ENCODE data around the gene CFAP91. TPM values are rescaled to one million over a fixed set of nuclear protein-coding genes. Genes with fewer than 3 reads are reported as not detected.
A peak's percentile ranks its signal among the peaks of the same experiment; 100 is the strongest.
"Not testable (repeated sequence)": the region's sequence is repeated elsewhere in the genome, so short reads cannot be mapped to it uniquely, and the experiment has no call there.

The CFAP91 gene
- polyA plus RNA-seq, 4 donors: 5.1 to 33.5 (median 25.6) TPM

DNA sequence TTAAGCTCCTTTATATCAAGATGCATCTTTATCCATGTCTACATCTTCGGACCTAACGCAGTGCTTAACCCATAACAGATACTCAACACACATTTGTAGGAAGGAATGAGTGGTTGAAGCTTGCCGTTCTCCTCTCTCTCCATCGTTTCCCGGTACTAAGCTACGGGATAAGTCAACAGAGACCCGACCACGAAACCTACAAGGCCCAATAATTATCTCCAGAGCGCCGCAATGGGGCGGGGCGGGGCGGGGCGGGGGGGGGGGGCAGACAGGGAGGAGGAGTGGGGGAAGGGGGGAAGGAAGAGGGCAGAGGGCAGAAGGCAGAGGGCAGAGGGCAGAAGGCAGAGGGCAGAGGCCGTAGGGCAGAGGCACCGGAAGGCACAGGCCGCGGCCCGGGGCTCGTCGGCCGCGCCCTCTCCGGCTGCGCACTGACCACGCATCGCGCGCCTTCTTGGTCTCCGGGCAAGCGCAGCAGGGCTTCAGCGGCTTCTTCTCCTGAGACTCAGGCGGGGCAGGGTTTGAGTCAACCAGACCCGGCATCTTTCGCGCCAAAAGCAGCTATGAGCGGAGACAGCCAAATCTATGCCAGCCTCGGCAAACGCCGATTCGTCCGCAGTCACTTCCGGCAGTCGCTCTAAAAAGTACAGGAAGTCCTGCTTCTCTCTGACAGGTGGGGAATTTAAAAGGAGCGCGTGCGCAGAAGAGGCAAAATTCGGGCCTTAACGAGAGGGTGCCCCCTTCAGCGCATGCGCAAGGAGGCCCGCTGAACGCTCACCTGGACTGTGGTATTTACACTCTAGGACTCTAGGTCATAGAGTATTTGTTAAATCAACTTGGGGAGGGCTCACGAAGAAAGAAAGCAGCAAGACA lies 25.8 kb upstream of the CFAP91 start, which contains the start of gene COX17:
Gene COX17 (minus strand): TSS at position 636 of the 870 bp plus-strand sequence. CDS start 96 bp downstream, at position 540.
- DNase-seq (ENCODE audit: low read depth in 4 of 4, low spot score in 3 of 4): peak; percentile 87 to 95 (median 93)

DNA sequence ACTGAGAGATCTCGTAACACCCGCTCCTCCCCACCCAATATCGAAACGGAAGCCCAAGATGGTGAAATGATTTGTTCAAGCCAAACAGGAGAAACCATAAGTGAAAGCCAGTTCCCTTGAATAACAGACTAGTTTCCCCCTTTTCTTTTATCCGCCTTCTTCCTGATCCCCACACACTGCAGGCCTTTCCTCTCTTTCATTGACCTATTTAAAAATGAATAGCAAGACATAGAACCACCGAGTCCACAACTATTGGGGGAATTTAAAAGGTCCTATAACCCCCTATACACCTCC lies 25.2 kb upstream of the CFAP91 start:
- peak in 1 of 4 donors; percentile 43 for DNase-seq (ENCODE audit: low read depth in 4 of 4, low spot score in 3 of 4)

DNA sequence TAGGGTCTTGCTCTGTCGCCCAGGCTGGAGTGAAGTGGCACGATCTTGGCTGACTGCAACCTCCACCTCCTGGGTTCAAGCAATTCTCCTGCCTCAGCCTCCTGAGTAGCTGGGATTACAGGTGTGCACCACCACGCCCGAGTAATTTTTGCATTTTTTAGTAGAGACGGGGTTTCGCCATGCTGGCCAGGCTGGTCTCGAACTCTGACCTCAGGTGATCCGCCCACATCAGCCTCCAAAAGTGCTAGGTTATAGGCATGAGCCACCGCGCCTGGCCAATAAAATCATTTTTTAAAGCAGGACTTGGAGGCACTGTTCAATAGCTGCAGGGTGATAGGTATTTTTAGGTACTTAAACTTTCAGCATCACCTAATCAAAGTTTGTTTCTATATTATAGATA lies 24.6 kb upstream of the CFAP91 start:
- not testable (repeated sequence) for DNase-seq (ENCODE audit: low read depth in 4 of 4, low spot score in 3 of 4)

DNA sequence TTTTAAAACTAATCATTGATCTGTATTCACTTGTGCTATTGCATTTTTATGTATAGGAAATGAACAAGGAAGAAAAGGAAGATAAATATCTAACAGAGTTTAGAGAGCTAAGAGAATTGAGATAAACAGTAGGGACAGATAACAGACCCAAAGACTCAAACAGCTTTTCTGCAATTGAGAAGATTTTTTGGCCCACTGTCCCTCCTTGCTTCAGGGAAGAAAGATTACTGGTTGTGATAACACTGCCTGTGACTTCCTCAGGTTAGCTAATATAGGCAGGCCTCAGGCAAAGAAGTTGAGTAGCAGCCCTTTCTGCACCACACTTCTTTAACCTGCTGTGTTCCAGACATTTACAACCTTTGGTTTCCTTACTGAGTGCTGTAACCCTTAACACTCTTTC lies 22.9 kb upstream of the CFAP91 start:
- no peak for DNase-seq (ENCODE audit: low read depth in 4 of 4, low spot score in 3 of 4)

DNA sequence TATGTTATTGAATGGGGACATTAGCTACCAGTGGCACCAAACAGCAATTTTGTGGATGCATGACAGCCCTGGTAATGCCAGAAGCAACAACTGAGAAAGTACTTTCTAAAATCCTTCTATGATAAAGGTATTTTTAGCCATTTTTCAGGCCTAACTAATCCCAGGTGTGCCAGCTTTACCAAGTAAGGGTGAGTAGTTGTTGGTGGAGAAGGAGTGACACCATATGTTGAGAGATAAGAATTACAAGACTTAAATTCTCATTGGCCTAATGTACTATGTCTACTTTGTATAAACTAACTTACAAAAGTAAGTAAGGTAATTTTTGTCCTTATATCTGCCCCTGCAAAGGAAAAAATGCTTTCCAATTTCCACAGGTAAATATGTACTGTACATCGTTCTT lies 21.5 kb upstream of the CFAP91 start:
- DNase-seq (ENCODE audit: low read depth in 4 of 4, low spot score in 3 of 4): peak in 1 of 4 donors; percentile 16

DNA sequence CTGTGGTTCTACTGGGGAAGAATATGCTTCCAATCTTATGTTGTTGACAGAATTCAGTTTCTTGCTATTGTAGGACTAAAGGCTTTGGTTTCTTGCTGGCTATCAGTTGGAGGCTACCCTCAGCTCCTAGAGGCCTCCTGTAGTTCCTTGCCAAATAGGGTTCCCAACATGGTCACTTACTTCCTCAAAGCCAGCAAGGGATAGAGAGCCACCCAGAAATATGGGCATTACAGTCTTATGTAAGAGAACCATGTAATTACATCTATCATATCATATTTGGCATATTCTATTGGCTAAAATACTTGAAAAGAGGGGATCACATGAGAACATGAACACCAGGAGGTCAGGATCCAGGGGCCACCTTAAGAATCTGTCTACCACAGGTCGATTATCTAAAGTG lies 19.4 kb upstream of the CFAP91 start:
- no peak for DNase-seq (ENCODE audit: low read depth in 4 of 4, low spot score in 3 of 4)

DNA sequence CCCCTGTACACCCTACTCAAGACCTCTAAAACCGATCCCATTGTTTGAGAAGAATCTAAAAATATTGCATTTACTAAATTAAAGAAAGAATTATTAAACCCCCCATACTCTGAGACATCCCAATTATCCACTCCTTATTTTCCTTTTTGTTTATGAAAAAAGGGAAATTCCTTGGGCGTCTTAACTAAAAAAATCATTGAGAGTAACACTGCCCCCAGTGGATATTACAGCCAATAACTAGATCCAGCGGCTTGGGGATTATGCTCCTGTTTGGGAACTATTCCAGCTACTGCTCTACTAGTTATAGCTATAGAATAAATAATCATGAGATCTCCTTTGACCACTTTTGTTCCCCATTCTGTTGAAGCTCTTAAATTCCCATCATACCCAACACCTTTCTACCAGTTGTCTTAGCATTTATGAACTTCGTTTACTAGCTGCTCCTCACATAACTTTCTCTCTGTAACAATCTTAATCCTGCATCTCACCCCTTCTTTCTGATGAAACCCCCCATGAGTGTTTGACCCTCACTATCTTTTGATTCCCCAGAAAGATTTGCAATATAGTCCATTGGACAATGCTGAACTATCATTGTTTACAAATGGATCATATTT lies 12.7 kb upstream of the CFAP91 start:
- DNase-seq (ENCODE audit: low read depth in 4 of 4, low spot score in 3 of 4): no peak

DNA sequence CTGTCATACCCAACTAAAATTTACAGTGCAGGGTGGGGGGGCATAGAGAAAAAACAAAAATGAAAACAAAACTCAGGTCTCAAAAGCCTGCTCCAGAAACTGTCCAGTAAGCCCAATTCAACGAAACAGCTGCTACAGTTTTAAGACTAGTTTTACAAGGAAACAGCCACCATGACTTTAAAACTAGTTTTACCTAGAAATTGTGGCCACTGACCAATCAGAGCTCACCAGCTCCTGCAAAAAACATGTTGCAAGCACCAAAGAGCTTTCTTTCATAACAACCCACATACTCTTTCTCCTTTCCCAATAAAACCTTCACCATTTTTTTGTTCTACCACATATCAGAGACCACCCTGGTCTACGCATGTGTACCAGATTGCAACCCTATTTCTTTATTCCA lies 7.3 kb upstream of the CFAP91 start:
- no peak for DNase-seq (ENCODE audit: low read depth in 4 of 4, low spot score in 3 of 4)

DNA sequence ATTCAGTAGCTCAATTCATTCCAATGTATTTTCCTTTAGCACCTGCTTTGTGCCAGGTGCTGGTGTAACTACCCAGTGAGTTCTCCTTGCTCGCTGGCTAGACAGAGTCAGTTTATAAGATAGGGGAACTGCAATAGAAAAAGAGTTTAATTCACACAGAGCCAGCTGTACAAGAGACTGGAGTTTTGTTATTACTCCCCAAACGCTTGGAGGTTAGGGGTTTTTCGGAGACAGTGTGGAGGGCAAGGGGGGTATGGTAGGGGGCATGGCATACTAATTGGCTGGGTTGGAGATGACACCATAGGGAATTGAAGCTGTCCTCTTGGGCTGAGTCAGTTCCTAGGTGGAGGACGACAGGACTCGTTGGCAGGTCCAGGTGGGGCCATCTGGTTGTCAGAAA lies 5.4 kb upstream of the CFAP91 start:
- DNase-seq (ENCODE audit: low read depth in 4 of 4, low spot score in 3 of 4): no peak

DNA sequence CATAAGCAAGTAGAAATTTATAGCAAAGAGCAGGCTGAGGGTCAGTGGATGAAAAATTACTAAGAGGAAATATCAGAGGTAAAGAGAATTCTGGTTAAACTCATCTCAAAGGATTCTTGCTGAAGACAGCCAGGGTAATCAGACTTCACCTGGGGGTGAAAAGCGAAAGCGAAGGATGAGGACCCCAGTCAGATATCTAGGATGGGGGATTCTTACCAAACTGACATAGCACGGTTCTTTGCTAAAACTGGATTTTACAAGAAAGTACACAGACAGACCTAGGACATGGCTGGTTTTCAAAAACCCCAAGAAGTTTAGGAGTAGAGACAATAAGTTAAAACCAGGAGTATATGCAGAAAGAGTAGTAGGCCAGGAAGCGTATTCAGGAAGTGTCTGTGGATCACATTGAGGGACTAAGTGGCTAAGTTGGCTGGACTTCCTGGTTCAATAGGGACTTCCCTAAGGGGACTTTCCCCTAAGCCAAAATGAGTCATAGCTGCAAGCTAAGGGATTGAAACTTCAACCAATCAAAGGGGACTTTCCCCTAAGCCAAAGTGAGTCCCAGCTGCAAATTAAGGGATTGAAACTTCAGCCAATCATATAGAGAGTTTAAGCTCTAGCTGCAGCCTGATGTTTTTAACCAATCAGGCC lies 2.4 kb upstream of the CFAP91 start:
- no peak for DNase-seq (ENCODE audit: low read depth in 4 of 4, low spot score in 3 of 4)

DNA sequence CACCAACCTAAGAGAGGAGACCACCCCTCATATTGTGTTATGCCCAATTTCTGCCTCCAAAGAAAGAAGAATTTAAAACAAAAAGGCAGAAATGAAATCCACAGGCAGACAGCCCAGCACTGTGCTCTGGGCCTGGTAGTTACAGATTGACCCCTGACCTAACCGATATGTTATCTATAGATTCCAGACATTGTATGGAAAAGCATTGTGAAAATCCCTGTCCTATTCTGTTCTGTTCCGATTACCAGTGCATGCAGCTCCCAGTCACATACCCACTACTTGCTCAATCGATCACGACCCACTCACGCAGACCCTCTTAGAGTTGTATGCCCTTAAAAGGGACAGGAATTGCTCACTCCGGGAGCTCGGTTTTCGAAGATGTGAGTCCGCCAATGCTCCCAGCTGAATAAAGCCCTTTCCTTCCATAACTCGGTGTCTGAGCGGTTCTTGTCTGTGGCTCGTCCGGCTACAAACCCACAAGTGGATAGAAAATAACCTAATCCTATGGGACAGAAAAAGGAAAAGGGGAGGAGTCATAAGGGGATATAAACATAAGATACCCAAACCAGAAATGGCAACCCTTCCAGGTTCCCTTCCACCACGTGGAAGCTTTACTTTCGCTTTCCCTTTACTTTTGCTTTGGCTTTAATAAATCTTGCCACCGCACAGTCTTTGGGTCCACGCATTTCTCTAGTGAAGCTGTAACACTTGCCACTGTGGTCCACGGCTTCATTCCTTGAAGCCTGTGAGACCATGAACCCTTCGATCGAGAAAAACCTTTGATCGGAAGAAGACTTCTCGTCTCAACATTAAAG lies 1.7 kb upstream of the CFAP91 start:
- no peak for DNase-seq (ENCODE audit: low read depth in 4 of 4, low spot score in 3 of 4)

DNA sequence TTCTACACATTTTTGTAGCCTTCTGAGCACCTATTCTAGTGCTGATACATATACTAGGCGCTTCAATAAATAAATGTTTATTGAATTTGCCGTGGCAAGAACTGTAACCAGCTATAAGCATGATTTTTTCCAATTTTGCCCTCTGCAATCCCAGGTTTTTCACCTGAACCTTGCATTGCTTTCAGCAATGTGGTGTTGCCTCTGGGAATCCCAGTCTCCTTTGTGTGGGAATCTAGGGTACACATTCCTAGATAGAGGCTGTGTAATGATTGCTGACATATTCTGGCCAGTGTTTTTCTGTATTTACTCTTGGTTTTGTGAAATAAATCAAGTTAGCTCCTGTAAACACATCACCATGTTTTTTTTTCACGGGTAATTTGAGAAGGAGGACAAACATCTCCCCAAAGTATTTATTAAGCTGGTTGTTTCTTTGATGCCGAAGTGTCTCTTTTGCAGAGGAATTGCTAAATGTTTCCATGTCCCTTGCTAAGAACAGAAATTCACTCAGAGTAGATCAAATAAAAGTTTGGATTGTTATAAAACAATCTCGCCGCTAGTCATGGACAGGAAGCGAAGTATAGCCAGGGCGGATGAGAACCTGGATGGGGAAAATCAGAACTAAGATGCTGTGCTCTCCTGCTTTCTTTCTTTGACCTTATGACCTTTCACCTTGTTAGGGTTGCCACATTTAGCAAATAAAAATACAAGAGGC lies 1.2 kb downstream of the CFAP91 start:
- no peak for DNase-seq (ENCODE audit: low read depth in 4 of 4, low spot score in 3 of 4)

DNA sequence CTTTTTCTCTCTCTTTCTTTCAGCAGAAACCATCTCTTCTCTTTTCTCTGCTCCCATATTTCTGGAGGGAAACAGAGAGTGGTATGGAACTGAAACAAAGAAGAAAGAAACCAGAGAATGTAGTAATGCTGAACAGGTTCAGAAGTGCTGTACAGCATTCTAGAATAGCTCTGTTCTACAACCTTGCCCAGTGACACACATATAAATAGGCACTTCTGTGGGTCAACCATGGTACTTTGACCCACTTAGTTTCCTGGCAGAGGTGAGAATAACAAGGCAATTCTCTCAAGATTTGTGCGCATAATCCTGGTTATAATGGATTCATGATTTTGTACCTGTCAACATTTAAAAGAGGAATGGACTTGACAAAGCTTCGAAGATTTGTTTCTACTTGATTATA lies 12.3 kb downstream of the CFAP91 start:
- no peak for DNase-seq (ENCODE audit: low read depth in 4 of 4, low spot score in 3 of 4)

DNA sequence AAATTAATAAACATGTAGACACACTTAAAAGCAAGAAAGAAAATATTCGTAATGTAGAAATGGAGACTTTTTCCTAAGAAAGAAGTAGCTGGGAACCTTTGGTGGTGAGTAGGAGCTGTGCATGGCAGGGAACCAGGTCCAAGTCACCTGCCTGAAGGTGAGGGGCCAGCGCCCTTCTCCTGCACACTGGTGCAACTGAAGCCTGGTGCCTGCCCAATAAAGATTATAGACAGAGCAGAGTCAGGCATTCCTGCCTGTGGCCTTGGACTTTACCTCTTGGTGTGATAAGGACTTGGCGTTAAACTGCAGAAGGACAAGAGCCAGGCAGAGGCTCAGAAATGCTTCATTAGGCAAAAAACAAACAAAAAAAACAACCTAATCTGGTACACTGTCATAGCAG lies 14.2 kb downstream of the CFAP91 start:
- DNase-seq (ENCODE audit: low read depth in 4 of 4, low spot score in 3 of 4): no peak

DNA sequence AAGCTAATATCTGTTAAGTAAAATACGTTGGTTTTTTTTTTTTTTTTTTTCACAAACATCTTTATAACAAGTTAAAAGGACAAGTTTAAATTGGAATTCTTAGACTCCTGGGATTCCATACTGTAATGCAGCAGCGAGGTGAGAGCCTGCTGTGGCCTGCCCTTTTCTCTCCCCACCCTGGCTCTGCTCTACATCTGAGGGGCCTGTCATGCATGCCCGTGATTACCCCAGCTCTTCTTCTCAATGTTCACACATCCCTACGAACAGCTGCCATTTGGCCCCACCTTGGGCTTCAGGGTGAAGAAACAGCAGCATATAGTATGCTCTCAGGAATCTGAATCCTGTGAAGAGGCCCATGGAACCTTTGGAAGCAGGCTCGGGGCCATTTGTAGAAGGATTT lies 14.7 kb downstream of the CFAP91 start:
- DNase-seq (ENCODE audit: low read depth in 4 of 4, low spot score in 3 of 4): no peak

DNA sequence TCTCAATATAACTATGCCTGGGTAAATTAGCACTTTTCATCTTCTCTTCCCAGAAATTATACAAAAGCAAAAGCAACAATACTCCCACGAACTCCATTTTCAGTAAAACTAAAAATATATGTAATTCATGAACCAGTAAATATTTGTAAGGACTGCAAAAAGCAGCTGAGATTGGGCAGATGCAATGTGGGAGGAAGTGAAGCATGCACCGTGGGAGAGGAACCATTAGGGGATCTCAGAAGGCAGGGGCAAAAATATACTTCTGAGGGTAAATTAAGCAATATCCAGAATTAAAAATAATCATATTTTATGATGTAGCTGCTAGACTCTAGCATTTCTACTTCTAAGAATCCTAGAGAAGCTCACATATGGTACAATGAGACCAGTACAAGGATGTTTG lies 20.2 kb downstream of the CFAP91 start:
- no peak for DNase-seq (ENCODE audit: low read depth in 4 of 4, low spot score in 3 of 4)

DNA sequence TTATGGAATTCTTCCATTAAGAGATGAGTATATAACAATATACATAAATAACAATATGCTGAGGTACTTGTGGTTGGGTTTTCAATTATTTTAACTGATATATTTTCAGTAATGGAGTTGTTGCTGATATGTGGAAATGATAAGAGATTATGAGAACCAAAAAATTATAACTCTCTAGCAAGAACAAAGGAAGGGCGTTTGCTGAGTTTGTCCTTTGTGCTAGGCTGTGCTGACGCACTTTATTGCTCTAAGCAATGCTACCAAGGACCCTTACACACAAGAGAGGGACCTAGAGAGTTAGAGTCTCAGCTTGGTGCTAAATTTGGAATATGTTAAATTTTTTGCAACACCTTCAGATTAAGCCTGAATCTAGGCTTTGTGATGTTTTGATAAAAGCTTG lies 24.1 kb downstream of the CFAP91 start:
- DNase-seq (ENCODE audit: low read depth in 4 of 4, low spot score in 3 of 4): no peak

DNA sequence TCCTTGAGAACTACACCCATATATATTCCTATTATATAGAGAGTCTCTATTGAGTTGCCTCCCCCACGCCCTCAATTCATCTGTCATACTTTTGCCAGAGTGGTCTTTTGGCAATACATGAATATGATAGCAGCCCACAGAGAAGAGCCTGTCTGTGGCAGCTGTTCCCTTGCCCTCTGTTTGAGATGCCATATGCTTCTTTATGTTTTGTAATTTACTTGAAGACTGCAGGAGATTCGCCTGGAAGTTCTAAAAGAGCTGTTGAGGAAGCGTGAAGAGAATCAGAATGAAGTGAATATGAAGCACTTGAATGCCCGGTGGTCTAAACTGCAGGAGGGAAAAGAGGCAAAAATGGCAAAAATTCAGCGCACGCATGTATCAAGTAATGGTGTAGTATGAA lies 27.2 kb downstream of the CFAP91 start:
- no peak for DNase-seq (ENCODE audit: low read depth in 4 of 4, low spot score in 3 of 4)

DNA sequence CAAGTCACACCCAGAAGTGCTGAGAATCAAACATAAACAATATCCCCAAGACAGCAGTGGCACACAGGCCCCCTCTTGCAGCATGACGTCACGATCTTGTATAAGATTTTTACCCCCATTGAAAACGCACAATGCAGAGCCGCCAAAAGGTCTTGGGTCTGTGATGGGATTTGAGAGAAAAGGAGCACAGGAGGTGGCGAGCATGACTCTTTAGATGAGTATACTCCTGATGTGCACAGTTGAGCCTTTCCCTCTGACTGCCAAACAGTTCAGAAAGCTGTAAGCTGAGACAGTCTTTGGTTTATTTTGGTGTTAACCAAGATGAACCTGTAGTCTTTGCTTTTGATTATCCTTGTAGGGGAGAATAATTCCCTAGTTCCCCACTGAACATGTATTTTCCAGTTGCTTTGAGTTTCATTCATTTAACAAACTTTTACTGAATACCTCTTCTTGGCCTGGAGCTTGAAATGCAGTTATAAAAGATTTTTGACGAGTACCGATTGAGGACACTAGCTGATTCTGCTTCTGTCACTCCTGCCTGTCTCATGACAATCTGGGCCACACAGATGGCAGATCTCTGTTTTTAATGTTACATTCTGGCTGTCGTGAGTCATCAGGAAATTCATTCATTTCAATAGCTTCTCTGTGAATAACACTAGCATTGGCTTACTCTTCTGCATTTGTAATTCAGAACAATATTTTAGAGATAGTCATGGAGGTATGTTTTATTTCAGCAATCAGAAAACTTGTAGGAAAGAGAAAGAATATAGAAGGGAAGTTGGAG lies 28.9 kb downstream of the CFAP91 start:
- DNase-seq (ENCODE audit: low read depth in 4 of 4, low spot score in 3 of 4): no peak

DNA sequence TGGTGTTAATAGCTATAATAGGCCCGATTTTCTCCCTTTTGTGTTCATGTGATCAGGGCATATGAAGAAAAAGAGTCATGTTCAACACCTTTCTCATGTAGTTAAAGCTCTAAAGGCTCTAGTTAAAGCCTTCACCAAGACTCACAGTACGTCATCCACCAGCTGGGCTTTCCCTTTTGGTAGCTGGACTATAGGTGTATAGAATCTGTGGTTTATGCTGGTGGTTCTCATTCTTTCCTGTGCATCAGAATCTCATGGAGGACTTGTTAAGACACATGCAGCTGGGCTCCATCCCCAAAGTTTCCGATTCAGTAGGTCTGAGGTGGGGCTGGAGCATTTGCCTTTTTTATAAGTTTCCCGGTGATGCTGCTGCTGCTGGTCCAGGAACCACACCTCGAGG lies 31.0 kb downstream of the CFAP91 start:
- no peak for DNase-seq (ENCODE audit: low read depth in 4 of 4, low spot score in 3 of 4)

Measured in left renal pelvis (tissue), 4 donors.